Measurements from ENCODE around the gene GRM1. TPM values are rescaled to one million over a fixed set of nuclear protein-coding genes. Genes with fewer than 3 reads are reported as not detected.

Gene GRM1
- total RNA-seq, 1 donor from 2014 or later, result not detected

GRCh38 chr6:146388736-146389364, 360.0 kb downstream of the GRM1 start:
- DNase-seq, result no peak

GRCh38 chr6:146389740-146390139, 360.9 kb downstream of the GRM1 start:
- no peak for DNase-seq

GRCh38 chr6:146397638-146398037, 368.8 kb downstream of the GRM1 start:
- no peak for DNase-seq

- no peak for DNase-seq
Observed at GRCh38 chr6:146402476-146402875, 373.6 kb downstream of the GRM1 start.

- no peak for DNase-seq
Observed at GRCh38 chr6:146408583-146408982, 379.7 kb downstream of the GRM1 start.

- DNase-seq, result no peak
Observed at GRCh38 chr6:146410851-146411595, 382.2 kb downstream of the GRM1 start.

- DNase-seq, result no peak
Observed at GRCh38 chr6:146419576-146419975, 390.7 kb downstream of the GRM1 start.

- DNase-seq, result no peak
Observed at GRCh38 chr6:146420255-146420654, 391.4 kb downstream of the GRM1 start.

- DNase-seq, result no peak
Observed at GRCh38 chr6:146422789-146423375, 394.0 kb downstream of the GRM1 start.

GRCh38 chr6:146423452-146423851, 394.6 kb downstream of the GRM1 start:
- DNase-seq, result no peak

- no peak for DNase-seq
Observed at GRCh38 chr6:146426516-146426915, 397.7 kb downstream of the GRM1 start.

GRCh38 chr6:146429831-146430230, 401.0 kb downstream of the GRM1 start:
- no peak for DNase-seq

GRCh38 chr6:146433881-146434731, 405.2 kb downstream of the GRM1 start:
- peak; percentile 23 for DNase-seq

- DNase-seq, result no peak
Observed at GRCh38 chr6:146434732-146435390, 406.0 kb downstream of the GRM1 start.

GRCh38 chr6:146441907-146442306, 413.0 kb downstream of the GRM1 start:
- no peak for DNase-seq

- no peak for DNase-seq
Observed at GRCh38 chr6:146444189-146444588, 415.3 kb downstream of the GRM1 start.

GRCh38 chr6:146445233-146445632, 416.4 kb downstream of the GRM1 start:
- no peak for DNase-seq

- no peak for DNase-seq
Observed at GRCh38 chr6:146456886-146457285, 428.0 kb downstream of the GRM1 start.

GRCh38 chr6:146460941-146461340, 432.1 kb downstream of the GRM1 start:
- no peak for DNase-seq

GRCh38 chr6:146470091-146470770, 441.4 kb downstream of the GRM1 start:
- DNase-seq, result no peak

GRCh38 chr6:146472918-146473317, 444.1 kb downstream of the GRM1 start:
- DNase-seq, result no peak

- DNase-seq, result no peak
Observed at GRCh38 chr6:146481527-146481926, 452.7 kb downstream of the GRM1 start.
